HL-60/S4 (cell line): Measurements from ENCODE around the gene TRPC1.

Experiments used
- in situ Hi-C: fragments of 300-500 bp; cut with MboI; formaldehyde crosslinking; loops from 2 replicates; pipeline ENCODE4 v1.14.3; 2022; ENCODE audit warnings: low sequenced_read_pairs

Gene TRPC1

GRCh38 chr3:142828703-142829305 lies 105.0 kb downstream of the TRPC1 start:
- in situ Hi-C loops, result loop anchor here (10.0 kb wide), 1 partner anchor 166 kb away; no protein-coding TSS in a partner anchor

DNA sequence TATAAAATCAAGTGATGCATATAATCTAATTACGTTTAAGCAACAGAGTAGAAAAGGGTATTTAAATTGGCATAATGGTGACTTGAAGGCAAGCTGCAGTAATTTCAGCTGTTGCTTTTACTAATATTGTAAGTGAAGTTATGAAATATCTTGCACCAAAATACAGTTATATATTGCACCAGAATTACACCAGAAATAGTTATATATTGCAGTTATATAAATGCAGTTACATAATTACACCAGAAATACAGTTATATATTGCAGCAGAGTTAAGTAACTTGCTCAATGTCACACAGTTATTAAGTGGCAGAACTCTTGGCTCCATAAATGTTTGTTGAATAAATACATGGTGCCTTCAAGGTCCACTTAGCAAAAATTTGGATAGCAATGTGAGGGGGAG lies 113.7 kb downstream of the TRPC1 start:
- in situ Hi-C loops, result no loop called here

- in situ Hi-C loops, result no loop called here
Observed at GRCh38 chr3:142839831-142840230, 116.0 kb downstream of the TRPC1 start.

DNA sequence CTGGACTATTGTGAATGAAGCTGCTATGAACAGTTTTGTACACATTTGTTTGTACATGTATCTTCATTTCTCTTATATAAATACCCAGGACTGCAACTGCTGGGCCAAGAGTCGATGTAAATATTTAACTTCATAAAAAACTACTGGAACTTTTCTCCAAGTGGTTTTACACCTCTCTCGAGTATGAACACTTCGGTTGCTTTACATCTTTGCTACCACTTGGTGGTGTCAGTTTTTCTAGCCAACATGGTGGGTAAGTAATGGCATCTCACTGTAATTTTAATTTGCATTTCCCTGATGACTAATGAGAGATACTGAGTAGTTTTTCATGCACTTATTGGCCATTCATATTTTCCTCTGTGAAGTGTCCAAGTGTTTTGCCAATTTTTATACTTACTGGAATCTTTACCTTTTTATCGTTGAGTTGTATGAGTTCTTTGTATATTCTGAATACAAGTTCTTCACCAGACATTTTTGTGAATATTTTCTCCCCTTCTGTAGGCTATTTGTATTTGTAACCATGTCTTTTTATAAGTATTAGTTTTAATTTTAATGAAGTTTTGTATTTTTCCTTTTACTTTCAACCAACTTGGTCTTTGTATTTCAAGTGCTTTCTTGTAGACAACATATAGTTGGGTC lies 120.6 kb downstream of the TRPC1 start:
- in situ Hi-C loops, result no loop called here

DNA sequence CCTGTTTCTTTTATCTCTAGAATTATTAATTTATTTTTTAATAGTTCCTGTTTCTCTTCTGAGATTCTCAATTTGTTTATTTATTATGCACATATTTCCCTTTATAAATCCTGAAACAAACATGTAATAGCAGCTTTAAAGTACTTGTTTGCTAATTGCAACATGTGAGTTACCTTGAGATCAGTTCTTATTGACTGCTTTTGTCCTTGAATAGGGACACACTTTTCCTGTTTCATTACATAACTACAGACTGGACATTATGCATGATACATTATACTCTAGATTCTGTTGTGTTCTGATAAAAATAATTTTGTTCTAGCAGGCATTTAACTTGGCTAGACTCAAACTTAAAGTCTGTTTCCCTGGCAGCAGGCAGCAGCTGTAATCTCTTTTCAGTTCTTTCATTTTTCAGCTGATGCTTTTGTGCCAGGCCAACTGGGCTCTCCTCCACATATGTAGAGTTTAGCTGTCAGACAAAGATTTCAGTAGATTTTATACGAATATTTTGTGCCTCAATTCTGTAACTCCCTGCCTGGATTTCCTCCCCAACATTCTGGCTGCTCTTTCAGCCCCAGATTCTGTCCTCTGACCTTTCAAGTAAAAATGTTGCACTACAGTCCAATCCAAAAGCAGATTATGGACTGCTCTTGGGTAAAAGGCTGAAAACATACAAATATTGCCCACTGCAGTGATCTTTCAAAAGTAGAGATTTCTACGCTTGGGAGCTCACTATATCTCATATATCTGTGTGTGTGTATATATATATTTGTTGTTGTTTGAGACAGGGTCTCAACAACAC lies 123.1 kb downstream of the TRPC1 start:
- in situ Hi-C loops, result no loop called here

GRCh38 chr3:142849148-142849547 lies 125.3 kb downstream of the TRPC1 start:
- in situ Hi-C loops, result no loop called here

- in situ Hi-C loops, result no loop called here
Observed at GRCh38 chr3:142850395-142851023, 126.7 kb downstream of the TRPC1 start.

DNA sequence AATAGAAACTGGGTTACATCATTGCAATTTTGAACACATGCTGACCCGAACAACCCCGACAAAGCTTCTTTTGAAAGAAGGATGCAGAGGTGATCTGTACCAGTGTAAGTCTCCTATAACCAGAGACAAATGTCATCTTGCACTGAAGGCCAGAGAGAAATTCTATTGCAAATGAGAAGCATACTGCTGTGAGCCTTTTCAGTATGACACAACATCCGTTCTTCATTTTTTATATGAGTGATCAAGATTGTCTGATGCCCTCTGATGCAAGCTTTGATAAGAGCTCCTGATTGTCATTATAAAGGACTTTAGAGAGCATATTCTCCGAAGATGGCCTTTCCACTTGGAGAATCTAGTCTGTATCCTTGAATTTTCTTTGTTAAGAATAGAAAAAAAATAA lies 128.2 kb downstream of the TRPC1 start:
- in situ Hi-C loops, result no loop called here

GRCh38 chr3:142853270-142854168 lies 129.7 kb downstream of the TRPC1 start:
- in situ Hi-C loops, result no loop called here

DNA sequence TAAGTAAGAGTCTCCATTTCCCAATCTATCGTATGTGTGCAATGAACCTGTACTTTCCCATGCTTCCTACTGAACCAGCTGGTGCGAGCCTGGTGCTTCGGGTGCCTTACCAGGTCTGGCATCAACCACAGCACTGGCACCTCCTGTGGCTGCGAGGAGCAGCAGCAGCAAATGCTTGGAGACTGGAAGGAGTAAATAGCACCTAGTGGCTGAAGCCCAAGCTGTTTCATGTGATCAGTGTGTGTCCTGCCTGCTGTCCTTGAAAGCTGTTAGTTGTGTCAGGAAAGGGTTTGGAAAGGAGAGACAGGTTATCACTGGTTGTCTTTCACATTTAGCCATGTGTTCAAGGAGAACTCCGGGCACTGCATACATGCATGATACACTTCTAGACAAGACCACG lies 133.2 kb downstream of the TRPC1 start:
- in situ Hi-C loops, result no loop called here
